ENCODE measurements around the gene IL17RE. TPM values are rescaled to one million over a fixed set of nuclear protein-coding genes. Genes with fewer than 3 reads are reported as not detected.

IL17RE gene
- total RNA-seq, 1 donor from 2014 or later = 4.8 TPM

DNA sequence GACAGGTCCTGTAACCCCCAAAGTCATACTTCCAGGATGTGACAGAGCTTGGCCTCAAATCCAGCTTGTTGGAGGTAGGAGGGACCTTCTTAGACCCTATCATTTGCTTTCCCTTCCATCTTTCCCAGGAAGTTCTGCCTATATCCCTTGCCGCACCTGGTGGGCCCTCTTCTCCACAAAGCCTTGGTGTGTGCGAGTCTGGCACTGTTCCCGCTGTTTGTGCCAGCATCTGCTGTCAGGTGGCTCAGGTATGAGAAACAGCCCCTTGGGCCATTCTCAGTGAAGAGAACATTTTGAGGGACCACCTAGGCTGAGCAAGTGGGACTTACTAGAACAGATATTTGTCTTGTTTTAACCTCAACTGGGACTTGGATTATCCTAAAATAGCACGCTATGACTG lies 1.3 kb downstream of the IL17RE start:
- DNase-seq = no peak

DNA sequence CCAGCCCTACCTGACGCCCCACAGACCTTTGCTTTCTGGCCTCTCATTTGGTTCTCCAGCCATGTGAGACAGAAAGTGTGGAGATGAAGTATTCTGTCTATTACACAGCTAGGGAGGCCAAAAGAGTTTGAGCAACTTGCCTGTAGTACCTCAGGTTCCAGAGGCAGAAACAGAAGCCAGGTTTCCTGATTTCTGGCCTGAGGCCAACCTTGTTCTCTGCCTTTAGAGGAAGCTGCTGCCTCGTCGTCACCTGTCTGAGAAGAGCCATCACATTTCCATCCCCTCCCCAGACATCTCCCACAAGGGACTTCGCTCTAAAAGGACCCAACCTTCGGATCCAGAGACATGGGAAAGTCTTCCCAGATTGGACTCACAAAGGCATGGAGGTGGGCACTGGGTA lies 3.8 kb downstream of the IL17RE start:
- DNase-seq = no peak

DNA sequence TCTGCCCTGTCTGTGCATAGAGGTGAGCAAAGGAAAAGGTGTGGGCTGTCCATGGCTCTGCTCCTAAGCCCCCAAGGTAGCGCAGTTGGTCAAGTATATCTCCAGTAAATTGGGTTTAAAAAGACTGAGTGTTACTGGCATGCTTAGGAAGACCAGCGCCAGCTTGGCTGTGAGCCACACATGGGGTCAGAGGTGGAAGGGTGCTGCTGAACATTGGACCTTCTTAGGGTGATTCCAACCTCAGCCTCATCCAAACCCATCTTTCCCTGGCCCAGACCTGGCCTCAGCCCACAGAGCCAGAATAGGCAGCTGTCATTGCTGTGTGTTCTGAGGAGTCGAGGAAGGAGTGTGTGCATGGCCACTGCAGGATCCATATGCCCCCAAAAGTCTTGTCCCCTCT lies 5.6 kb downstream of the IL17RE start:
- no peak for DNase-seq

DNA sequence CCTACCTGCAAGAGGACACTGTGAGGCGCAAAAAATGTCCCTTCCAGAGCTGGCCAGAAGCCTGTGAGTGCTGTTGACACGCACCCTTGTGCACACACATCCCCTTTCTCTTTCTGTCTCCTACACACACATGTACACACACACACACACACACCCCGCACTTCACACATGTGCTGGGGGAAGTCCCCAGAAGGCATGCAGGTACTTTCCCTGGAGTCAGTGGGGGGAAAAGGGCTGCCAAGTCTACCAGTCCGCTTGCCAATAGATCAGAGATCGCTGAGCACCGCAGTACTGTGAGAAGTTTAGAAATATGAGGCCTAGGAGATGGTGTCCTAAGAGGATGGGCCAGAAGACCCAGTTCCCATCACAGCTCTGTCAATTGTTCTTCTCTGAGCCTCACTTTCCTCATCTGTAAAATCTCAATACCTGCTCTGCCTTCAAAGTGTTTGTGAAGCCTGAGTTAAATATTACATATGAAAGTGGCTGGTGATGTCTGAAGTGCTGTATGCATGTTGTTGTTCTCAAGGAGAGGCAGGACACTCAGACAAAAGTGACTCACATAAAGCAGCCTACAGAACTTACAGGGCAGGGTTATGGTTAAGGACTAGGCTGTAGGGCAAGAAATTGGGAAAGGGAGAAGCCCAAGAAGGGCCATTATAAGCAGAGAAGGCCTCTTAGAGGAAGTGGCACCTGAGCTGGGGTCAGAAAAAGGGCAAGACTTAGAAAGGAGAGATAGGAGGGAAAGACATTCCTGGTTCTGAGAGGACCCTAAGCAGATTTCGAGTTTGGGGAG lies 6.8 kb downstream of the IL17RE start:
- no peak for DNase-seq

DNA sequence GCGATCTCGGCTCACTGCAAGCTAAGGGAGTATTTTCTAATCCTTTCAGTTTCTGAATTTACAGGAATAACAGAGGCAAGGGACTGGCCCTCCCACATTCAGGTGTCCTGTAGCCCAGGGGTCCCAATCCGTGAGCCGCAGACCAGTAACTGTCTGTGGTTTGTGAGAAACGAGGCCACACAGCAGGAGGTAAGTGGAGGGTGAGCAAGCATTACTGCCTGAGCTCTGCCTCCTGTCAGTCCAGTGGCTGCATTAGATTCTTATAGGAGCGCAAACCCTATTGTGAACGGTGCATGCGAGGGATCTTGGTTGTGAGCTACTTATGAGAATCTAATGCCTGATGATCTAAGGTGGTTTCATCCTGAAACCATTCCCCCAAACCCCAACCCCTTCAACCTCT lies 9.2 kb downstream of the IL17RE start:
- DNase-seq = no peak

DNA sequence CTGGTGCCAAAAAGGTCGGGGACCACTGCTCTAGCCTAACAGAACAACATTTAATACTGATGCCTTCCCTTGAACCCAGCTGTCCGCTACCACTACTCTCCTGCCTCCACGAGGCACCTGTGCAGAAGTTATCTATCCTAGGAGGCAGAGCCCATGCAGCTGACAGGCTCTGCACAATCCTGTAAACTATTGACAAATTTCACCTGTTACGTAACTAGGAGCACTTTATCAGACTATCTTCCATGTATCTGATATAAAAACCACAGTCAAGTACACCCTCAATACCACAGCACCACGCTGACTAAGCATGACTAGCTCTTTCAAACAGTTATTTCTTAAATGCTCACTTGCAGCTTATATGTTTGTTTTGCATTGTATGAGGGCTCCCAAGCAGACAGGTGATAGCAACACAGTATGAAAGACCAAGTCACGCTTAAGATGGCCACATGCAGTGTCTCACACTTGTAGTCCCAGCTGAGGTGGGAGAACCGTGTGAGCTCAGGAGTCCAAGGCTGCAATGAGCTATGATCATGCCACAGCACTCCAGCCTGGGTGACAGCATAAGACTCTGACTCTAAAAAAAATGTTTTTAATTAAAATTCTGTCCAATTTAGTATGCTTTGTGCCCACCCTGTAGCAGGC lies 9.8 kb downstream of the IL17RE start:
- DNase-seq = no peak

DNA sequence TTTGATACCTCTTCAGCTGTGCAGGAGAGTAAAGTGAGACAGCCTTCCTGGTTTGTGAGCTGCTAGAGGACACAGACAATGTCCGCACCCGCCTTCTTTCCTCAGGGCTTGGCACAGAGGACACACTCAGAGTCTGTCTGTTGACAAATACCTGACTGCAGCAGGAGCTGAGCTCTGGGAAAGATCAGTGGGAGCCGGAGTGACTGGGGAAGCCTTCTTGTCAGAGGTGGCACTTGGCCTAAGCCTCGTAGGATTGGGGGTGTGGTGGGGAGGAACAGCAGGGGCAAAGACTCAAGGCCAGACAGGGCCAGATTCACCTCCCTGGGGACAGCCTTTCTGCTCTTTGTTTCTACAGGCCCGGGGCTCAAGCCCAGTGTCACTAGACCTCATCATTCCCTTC lies 11.0 kb downstream of the IL17RE start:
- no peak for DNase-seq

DNA sequence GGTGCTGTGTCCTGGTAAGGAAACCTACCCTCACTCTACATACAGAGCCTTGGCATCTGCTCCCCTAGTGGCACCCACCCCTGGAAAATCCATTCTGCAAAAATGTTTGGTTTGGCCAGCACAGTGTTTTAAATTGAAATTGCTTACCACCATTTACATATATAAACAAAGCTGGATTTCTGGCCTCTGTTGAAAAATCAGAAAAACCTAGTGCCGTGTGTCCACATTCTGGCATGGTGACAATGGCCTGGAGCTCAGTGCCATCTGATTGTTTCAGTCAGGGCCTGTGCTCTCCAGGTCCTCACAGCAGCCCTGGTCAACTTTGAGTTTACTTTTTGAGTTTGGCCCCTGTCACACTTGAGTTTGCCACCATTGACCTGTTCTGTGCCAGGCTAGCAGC lies 11.4 kb downstream of the IL17RE start:
- DNase-seq = no peak

DNA sequence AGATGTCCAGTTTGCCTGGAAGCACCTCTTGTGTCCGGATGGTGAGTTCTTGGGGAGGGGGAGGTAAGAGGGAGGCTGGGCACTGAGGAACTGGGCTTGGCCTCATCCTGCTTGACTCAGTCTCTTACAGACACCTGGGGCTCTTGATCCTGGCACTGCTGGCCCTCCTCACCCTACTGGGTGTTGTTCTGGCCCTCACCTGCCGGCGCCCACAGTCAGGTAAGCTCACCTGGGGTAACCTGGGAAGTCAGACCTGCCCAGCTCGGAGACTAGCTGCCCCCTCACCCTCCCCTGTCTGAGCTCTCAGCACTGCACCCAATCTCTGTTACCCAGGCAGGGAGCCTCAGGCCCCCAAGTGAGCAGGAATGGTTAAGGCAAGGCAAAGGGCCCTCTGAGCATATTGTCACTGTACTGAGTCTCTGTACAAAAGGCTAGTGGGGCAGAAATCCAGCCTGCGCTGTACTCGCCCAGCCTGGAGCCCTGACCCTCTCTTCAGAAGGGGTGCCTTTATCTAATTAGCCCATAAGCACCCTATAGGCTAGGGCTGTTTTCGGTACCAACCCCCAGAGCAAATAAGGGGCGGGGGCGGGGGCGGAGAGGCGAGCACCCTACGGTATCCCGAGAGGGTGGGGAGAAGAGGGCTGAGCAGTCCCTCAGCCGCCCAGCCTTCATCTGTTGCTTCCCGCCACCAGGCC lies 12.1 kb downstream of the IL17RE start:
- no peak for DNase-seq

DNA sequence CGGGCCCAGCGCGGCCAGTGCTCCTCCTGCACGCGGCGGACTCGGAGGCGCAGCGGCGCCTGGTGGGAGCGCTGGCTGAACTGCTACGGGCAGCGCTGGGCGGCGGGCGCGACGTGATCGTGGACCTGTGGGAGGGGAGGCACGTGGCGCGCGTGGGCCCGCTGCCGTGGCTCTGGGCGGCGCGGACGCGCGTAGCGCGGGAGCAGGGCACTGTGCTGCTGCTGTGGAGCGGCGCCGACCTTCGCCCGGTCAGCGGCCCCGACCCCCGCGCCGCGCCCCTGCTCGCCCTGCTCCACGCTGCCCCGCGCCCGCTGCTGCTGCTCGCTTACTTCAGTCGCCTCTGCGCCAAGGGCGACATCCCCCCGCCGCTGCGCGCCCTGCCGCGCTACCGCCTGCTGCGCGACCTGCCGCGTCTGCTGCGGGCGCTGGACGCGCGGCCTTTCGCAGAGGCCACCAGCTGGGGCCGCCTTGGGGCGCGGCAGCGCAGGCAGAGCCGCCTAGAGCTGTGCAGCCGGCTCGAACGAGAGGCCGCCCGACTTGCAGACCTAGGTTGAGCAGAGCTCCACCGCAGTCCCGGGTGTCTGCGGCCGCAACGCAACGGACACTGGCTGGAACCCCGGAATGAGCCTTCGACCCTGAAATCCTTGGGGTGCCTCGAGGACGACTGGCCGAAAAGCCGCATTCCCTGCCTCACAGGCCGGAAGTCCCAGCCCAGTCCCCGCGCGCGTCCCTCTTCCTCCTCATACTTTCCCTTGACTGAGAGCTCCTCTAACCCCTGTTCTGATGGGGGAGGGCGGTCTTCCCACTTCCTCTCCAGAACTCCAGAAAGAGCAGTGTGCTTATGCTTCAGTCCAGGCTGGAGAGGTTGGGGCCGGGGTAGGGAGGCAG lies 12.8 kb downstream of the IL17RE start:
- peak; percentile 80 for DNase-seq

DNA sequence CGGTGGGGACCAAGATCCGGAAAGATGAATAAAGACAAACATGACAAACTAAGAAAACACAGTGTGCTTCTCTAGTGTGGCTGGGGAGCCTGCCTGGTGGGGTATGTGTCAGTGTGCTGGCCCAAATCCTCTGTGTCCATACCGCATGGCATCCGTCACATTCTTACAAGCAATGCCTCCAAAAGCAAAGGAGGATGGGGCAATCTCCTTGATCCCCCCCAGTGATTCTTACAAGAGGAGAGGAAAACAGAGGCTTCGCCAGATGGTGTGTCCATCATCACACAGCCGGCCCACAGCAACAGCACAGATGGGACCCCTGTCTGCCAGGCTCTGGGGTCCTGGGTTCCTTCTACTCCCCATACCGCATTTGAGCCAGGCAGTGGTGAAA lies 13.7 kb downstream of the IL17RE start:
- no peak for DNase-seq

DNA sequence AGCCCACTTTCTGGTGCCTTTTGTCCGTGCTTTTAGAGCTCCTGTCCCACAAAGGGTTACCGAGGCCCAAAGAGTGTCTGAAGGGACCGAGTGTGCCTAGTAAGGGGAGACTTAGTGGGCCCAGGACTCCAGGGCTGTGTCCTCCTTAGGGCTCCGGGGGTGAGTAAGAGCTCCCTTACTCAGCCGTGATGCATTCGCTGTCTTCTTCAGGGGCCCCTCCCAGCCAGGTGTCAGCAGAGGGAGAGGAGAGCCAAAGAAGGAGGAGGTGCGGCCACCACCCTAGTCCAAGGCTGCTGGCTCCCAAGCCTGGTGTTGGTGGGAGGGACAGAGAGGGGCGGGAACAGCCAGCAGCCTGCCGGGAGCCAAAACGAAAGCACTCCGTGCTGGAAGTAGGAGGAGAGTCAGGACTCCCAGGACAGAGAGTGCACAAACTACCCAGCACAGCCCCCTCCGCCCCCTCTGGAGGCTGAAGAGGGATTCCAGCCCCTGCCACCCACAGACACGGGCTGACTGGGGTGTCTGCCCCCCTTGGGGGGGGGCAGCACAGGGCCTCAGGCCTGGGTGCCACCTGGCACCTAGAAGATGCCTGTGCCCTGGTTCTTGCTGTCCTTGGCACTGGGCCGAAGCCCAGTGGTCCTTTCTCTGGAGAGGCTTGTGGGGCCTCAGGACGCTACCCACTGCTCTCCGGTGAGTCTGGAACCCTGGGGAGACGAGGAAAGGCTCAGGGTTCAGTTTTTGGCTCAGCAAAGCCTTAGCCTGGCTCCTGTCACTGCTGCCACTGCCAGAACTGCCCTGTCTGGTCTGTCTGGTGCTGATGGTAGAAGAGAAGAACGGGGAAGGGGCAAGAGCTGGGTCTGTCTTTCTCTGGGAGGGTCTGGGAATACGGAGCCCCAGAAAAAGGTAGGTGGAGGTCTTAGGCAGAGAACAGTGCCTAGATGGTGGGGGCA lies 14.4 kb downstream of the IL17RE start, which contains the start of gene IL17RC:
Gene IL17RC (plus strand): TSS at position 365 of the 947 bp plus-strand sequence. CDS start 218 bp downstream, at position 583.
- DNase-seq = peak; percentile 96

DNA sequence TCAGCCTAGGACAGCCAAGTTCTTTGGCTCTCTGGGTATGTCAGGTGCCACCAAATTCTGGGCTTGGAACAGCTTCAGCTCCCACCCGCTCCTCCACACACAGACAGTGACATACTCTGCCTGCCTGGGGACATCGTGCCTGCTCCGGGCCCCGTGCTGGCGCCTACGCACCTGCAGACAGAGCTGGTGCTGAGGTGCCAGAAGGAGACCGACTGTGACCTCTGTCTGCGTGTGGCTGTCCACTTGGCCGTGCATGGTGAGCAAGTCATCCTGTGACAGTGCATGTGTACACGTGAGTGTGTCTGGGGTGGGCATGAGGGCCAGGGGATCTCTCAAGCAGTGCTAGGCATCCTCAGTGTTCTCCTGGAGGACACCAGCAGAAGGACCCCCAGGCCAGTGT lies 15.2 kb downstream of the IL17RE start:
- no peak for DNase-seq

DNA sequence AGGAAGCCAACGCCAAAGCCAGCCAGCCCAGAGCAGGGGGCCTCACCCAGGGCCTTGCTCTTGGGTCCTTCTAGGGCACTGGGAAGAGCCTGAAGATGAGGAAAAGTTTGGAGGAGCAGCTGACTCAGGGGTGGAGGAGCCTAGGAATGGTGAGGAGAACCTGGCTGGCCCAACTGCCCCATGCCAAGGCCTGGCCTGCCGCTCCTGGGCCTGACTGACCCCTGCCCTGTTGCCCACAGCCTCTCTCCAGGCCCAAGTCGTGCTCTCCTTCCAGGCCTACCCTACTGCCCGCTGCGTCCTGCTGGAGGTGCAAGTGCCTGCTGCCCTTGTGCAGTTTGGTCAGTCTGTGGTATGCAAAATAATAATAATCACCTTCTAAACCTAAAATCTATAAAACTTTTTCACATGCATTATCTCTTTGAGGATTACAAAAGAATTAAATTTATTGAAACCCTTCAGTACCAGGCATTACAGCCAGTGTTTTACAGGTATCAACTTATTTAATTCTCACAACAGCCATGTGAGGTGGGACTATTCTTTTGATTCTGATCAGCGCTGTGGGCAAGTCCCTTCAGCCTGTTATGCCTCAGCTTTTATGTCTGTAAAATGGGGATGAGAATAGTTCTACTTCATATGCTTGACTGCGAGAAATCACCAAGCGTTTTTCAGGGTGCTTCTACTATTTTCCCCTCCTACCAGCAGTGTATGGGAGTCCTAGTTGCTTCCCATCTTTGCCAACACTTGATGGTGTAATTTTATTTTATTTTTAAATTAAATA lies 15.8 kb downstream of the IL17RE start:
- DNase-seq = no peak

DNA sequence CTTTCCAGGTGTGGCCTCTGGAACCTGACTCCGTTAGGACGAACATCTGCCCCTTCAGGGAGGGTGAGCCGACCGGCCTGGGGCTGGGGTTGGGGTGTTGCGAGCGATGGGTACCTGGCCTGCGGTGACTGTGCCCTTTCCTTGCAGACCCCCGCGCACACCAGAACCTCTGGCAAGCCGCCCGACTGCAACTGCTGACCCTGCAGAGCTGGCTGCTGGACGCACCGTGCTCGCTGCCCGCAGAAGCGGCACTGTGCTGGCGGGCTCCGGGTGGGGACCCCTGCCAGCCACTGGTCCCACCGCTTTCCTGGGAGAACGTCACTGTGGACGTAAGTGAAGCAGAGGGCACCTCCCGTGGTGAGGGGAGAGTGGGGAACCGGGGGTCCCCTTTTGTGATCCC lies 25.5 kb downstream of the IL17RE start:
- no peak for DNase-seq

DNA sequence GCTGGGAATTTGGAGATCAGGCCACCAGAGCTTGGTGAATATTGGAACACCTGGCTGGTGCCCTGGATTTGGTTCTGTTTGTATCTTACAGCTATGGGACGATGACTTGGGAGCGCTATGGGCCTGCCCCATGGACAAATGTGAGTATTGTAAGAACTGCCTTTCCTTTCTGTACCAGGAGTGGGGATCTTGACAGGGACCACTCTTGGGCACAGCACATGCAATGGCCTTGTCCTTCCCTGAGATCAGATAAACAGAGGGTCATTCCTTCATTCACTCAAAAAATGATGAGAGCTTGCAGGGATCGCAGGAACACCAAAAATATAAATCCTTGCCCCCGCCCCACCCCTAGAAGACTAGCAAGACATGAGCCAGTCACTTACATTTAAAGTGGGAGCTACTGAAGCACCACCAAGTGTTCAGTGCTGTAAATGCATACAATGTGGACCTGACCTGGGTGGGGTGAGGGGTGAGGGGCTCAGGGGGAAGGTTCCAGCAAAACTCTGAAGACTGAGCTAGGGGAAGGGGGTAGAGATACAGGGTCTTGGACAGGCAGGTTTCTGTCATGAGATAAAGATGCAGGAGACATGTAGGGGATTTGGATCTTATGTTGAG lies 28.3 kb downstream of the IL17RE start:
- DNase-seq = no peak

DNA sequence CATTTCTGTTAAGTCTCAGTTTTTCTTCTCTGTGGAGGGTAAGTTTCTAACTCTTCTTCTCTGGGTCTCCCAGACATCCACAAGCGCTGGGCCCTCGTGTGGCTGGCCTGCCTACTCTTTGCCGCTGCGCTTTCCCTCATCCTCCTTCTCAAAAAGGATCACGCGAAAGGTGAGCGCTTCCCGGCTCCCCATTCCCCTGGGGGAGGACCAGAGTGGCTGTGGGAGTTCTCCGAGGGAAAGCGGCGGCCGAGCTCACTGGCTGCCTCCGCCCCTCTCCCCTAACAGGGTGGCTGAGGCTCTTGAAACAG lies 29.8 kb downstream of the IL17RE start:
- no peak for DNase-seq

DNA sequence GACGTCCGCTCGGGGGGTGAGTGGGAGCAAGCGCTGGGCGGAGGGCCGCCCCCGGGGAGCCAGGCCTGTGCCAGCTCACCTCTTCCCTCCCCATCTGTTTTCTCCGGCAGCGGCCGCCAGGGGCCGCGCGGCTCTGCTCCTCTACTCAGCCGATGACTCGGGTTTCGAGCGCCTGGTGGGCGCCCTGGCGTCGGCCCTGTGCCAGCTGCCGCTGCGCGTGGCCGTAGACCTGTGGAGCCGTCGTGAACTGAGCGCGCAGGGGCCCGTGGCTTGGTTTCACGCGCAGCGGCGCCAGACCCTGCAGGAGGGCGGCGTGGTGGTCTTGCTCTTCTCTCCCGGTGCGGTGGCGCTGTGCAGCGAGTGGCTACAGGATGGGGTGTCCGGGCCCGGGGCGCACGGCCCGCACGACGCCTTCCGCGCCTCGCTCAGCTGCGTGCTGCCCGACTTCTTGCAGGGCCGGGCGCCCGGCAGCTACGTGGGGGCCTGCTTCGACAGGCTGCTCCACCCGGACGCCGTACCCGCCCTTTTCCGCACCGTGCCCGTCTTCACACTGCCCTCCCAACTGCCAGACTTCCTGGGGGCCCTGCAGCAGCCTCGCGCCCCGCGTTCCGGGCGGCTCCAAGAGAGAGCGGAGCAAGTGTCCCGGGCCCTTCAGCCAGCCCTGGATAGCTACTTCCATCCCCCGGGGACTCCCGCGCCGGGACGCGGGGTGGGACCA lies 30.4 kb downstream of the IL17RE start:
- peak; percentile 74 for DNase-seq

DNA sequence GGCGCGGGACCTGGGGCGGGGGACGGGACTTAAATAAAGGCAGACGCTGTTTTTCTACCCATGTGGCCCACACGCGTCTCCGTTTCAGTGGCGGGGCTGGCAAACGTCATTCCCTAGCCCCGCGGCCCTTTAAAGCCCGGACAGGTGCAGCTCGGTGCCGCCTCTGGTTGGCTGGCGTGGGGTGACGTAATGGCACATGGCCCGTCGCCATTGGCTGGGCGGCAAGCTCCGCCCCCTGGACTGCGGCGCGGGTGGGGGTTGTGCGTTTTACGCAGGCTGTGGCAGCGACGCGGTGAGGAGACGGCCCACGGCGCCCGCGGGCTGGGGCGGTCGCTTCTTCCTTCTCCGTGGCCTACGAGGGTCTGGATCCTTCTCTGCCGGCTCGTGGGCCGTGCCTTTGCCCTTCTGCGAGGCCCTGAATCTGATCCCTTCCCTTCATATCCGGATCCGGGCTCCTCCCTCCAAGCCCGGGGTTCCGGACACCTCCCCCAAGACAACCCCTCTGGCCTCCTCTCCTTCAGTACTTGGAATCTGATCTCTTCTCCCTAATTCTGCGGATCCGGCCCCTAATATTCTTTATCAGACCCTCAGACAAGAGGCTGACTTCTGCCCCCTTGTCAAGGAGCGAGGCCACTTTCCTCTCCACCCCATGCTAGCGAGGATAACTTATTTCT lies 31.1 kb downstream of the IL17RE start, which contains the start of gene CRELD1:
Gene CRELD1 (plus strand): TSS at position 274 of the 674 bp plus-strand sequence. CDS start 605 bp downstream, outside the sequence.
- peak; percentile 96 for DNase-seq
